ENCODE measurements around the gene LGI4. TPM values are rescaled to one million over a fixed set of nuclear protein-coding genes. Genes with fewer than 3 reads are reported as not detected.

The LGI4 gene
- total RNA-seq, 1 experiment from 2014 or later: 3.2 TPM

DNA sequence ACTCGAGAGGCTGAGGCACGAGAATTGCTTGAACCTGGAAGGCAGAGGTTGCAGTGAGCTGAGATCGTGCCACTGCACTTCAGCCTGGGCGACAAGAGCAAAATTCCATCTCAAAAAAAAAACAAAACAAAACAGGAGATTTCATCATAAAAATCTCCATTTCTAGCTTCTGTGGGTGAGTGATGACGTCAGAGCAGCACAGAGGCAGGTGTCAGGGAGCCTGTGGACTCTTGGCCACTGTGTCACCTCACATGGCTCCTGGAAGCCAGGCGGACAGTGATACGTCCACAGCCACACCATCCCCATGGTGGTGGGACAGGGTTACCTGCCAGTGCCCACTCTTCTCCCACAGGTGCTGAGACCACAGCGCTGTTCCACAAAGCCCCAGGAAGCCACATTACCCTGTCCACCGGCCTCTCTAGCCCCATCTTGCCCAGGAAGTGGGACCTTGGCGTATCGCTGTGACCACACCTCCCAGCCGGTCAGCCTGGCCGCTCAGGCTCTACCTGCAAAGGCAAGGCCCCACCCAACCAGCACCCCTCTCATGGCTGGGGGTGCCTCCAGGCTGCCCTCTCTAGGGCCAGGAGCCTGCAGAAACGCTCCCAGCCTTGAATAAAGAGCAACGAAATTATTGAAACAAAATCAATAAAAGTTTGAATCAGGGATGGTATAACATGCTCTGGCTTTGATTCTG is 21.7 kb downstream of the LGI4 start:
- no peak for DNase-seq
- Histone ChIP-seq H3K4me1 (ENCODE audit: insufficient read depth, low read length) (no peaks in the 10 kb centered on the region), H3K56ac (ENCODE audit: insufficient read length, low read depth, low read length) (no peak overlapping the region), H4K5ac (ENCODE audit: insufficient read length, low read depth, low read length) (no peak overlapping the region), H2BK15ac (ENCODE audit: low read depth, low read length) (no peak overlapping the region), H3K79me2 (ENCODE audit: insufficient read depth, low read length) (no peaks in the 10 kb centered on the region), H3T11ph (ENCODE audit: low read length) (no peak overlapping the region), H3K14ac (ENCODE audit: insufficient read depth, low read length) (no peak overlapping the region), H2BK5ac (ENCODE audit: insufficient read length, low read length) (no peak overlapping the region), H3K27ac (ENCODE audit: insufficient read length, low read depth, low read length) (no peak overlapping the region), H3K27me3 (ENCODE audit: insufficient read depth, low read length) (no peaks in the 10 kb centered on the region), H3K23ac (ENCODE audit: insufficient read length, low read depth, low read length) (no peak overlapping the region), H3K9ac (ENCODE audit: extremely low read depth, insufficient read length, low read length) (no peak overlapping the region), H3K4ac (ENCODE audit: low read depth, low read length) (no peak overlapping the region), H3K18ac (ENCODE audit: insufficient read length, low read depth, low read length) (no peak overlapping the region), H2BK20ac (ENCODE audit: low read depth, low read length, poor library complexity, severe bottlenecking) (no peak overlapping the region), H3K4me2 (ENCODE audit: insufficient read depth, insufficient read length, low read length) (no peak overlapping the region), H2BK12ac (ENCODE audit: insufficient read length, low read depth, low read length) (no peak overlapping the region), H3K23me2 (ENCODE audit: insufficient read length, low read depth, low read length, poor library complexity, severe bottlenecking) (no peaks in the 10 kb centered on the region), H4K91ac (ENCODE audit: insufficient read length, low read depth, low read length) (no peak overlapping the region), H2BK120ac (ENCODE audit: low read depth, low read length, poor library complexity, severe bottlenecking) (no peak overlapping the region), H2AFZ (ENCODE audit: low read length) (no peak overlapping the region), H3K79me1 (ENCODE audit: insufficient read depth, low read depth, low read length, poor library complexity, severe bottlenecking) (no peaks in the 10 kb centered on the region), H4K8ac (replicated peaks; ENCODE audit: insufficient read length, low read depth, low read length) (no peak overlapping the region), H4K20me1 (ENCODE audit: control insufficient read depth, insufficient read depth, insufficient read length) (no peaks in the 10 kb centered on the region), H2AK5ac (ENCODE audit: insufficient read length, low read length) (no peak overlapping the region), H3K9me3 (ENCODE audit: control insufficient read depth, low read depth, low read length) (no peaks in the 10 kb centered on the region)
- Mint-ChIP-seq H3K27ac (no peak overlapping the region; a peak in 1 of 7 replicates), H3K9me3 (no peaks in the 10 kb centered on the region), H3K4me3 (no peak overlapping the region), H3K27me3 (ENCODE audit: low read depth) (peaks cover 10% of the 10 kb centered on the region), H3K4me1 (peaks cover 33 to 47% of the 10 kb centered on the region in 2 experiments), H3K36me3 (ENCODE audit: insufficient read depth in 1 of 3, low read depth in 3 of 3) (no peaks in the 10 kb centered on the region; a peak in 1 of 7 replicates)
- TF ChIP-seq, protein P1, sequence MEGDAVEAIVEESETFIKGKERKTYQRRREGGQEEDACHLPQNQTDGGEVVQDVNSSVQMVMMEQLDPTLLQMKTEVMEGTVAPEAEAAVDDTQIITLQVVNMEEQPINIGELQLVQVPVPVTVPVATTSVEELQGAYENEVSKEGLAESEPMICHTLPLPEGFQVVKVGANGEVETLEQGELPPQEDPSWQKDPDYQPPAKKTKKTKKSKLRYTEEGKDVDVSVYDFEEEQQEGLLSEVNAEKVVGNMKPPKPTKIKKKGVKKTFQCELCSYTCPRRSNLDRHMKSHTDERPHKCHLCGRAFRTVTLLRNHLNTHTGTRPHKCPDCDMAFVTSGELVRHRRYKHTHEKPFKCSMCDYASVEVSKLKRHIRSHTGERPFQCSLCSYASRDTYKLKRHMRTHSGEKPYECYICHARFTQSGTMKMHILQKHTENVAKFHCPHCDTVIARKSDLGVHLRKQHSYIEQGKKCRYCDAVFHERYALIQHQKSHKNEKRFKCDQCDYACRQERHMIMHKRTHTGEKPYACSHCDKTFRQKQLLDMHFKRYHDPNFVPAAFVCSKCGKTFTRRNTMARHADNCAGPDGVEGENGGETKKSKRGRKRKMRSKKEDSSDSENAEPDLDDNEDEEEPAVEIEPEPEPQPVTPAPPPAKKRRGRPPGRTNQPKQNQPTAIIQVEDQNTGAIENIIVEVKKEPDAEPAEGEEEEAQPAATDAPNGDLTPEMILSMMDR (conservative IDR thresholded peaks at IDR 0.05): no peak
- WGBS (ENCODE audit: extremely low coverage, insufficient read length, low lambda C conversion rate): no CpG with 5 or more reads among the region's 15 CpGs
